ENCODE results near the gene D2HGDH. TPM values are rescaled to one million over a fixed set of nuclear protein-coding genes. Genes with fewer than 3 reads are reported as not detected.

The D2HGDH gene
- total RNA-seq = 10 to 100 TPM; 28.9 to 45.5 (median 43.4) TPM
- 9.5 TPM for total RNA-seq (2013)

DNA sequence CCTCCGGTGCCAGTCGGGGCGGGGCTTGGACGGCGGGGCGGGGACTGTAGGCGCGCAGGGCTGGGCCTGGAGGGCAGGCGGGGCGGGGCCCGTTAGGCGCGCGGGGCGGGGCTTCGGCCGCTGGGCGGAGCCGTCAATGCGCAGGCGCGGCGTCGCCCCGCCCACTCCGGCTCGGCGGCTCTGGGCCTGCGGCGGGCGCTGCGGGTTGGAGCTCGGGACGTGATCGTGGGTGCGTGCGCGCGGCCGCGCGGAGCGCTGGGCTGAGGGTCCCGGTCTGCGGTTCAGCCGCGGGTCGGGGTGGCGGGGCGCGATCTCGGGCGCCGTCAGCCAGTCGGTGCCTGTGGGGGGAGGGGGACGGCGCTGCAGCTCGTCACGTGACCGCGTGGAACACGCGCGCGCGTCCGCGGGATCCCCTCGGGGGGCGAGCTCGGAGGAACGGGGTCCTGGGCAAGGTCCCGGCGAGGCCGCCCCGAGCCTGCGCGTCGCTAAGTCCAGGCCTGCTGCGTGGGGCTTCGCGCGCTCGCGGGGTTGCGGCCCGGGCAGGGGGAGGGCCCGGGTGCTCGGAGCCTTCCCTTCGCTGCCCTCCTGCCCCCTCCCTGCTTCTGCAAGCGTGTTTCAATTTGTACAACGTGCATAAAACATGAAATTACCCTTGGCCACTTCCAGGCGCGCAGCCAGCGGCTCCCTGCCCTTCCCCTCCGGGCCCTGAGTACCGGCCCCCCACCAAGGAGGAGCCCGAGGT is at the start of gene D2HGDH:
D2HGDH (plus strand) TSS at position 164 of the 742 bp plus-strand sequence. CDS start 595 bp downstream, outside the sequence.
- Mint-ChIP-seq H3K4me3 (peak within 1 kb of the TSS; percentile 80), H3K9me3 (no peaks in the 10 kb centered on the region), H3K4me1 (peaks cover 20 to 30% of the 10 kb centered on the region in 2 donors), H3K27ac (peak within 1 kb of the TSS; percentile 31 to 65), H3K36me3 (no peaks in the 10 kb centered on the region), H3K27me3 (ENCODE audit: low read depth in 2 of 2) (no peaks in the 10 kb centered on the region)
- Histone ChIP-seq H3K27me3 (ENCODE audit: control insufficient read depth, insufficient read depth, low read length) (no peaks in the 10 kb centered on the region), H3K27ac (ENCODE audit: low read length) (peak within 1 kb of the TSS; percentile 73), H3K36me3 (ENCODE audit: control insufficient read depth, insufficient read depth, low read length) (no peaks in the 10 kb centered on the region), H3K9me3 (ENCODE audit: control insufficient read depth, insufficient read depth, low read length) (no peaks in the 10 kb centered on the region), H3K4me1 (ENCODE audit: control insufficient read depth, insufficient read depth, low read length) (peaks cover 34% of the 10 kb centered on the region), H3K4me3 (ENCODE audit: low read length) (peak within 1 kb of the TSS; percentile 80)
- under 1% methylated on average over 98 of the region's 98 CpGs for WGBS (ENCODE audit: insufficient coverage)
- peak; percentile 94 for DNase-seq
- TF ChIP-seq, protein P1, sequence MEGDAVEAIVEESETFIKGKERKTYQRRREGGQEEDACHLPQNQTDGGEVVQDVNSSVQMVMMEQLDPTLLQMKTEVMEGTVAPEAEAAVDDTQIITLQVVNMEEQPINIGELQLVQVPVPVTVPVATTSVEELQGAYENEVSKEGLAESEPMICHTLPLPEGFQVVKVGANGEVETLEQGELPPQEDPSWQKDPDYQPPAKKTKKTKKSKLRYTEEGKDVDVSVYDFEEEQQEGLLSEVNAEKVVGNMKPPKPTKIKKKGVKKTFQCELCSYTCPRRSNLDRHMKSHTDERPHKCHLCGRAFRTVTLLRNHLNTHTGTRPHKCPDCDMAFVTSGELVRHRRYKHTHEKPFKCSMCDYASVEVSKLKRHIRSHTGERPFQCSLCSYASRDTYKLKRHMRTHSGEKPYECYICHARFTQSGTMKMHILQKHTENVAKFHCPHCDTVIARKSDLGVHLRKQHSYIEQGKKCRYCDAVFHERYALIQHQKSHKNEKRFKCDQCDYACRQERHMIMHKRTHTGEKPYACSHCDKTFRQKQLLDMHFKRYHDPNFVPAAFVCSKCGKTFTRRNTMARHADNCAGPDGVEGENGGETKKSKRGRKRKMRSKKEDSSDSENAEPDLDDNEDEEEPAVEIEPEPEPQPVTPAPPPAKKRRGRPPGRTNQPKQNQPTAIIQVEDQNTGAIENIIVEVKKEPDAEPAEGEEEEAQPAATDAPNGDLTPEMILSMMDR (IDR thresholded peaks at IDR 0.05) = no peak
- intact Hi-C loops (cut with micrococcal nuclease) = loop anchor here (1.0 kb wide), 1 partner anchor 32 kb away; the partner anchor contains the start of gene ING5
- ATAC-seq = peak; percentile 93 to 98 (median 95)

DNA sequence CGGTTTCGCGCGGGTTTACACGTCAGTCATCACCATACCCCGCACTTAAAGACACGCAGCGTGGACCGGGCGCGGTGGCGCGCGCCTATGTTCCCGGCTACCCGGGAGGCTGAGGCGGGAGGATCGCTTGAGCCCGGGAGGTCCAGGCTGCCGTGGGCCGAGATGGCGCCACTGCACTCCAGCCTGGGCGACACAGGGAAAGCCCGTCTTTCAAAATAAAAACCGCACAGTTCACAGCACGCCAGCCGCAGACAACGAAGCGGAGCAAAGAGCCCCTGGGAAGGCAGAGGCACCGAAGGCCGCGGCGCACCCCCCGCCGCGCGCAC is 48.1 kb upstream of the D2HGDH start:
- Mint-ChIP-seq H3K4me1 (peaks cover 26 to 28% of the 10 kb centered on the region in 2 donors), H3K36me3 (no peaks in the 10 kb centered on the region), H3K4me3 (peak overlapping the region; percentile 94), H3K27me3 (ENCODE audit: low read depth in 2 of 2) (no peaks in the 10 kb centered on the region), H3K27ac (peak overlapping the region; percentile 87 to 88), H3K9me3 (no peaks in the 10 kb centered on the region)
- peaks cover 18% of the 10 kb centered on the region for H3K4me1 ChIP-seq (ENCODE audit: control insufficient read depth, insufficient read depth, low read length)
- H3K27me3 ChIP-seq (ENCODE audit: control insufficient read depth, insufficient read depth, low read length) = no peaks in the 10 kb centered on the region
- ATAC-seq (peak in 1 of 3 donors; percentile 1), DNase-seq (no peak)
- WGBS (ENCODE audit: insufficient coverage) = 0% methylated on average over 37 of the region's 37 CpGs
- no peaks in the 10 kb centered on the region for H3K9me3 ChIP-seq (ENCODE audit: control insufficient read depth, insufficient read depth, low read length)
- H3K27ac ChIP-seq (ENCODE audit: low read length) = peak overlapping the region; percentile 28
- TF ChIP-seq, protein P1 (IDR thresholded peaks at IDR 0.05) = no peak
- intact Hi-C loops (cut with micrococcal nuclease) = loop anchor here (1.0 to 10.0 kb wide), 4 partner anchors 16 to 371 kb away; partner anchors contain the start of genes HDLBP, ING5 and SEPTIN2
- peaks cover 8% of the 10 kb centered on the region for H3K36me3 ChIP-seq (ENCODE audit: control insufficient read depth, insufficient read depth, low read length)
- H3K4me3 ChIP-seq (ENCODE audit: low read length) = peak overlapping the region; percentile 67

DNA sequence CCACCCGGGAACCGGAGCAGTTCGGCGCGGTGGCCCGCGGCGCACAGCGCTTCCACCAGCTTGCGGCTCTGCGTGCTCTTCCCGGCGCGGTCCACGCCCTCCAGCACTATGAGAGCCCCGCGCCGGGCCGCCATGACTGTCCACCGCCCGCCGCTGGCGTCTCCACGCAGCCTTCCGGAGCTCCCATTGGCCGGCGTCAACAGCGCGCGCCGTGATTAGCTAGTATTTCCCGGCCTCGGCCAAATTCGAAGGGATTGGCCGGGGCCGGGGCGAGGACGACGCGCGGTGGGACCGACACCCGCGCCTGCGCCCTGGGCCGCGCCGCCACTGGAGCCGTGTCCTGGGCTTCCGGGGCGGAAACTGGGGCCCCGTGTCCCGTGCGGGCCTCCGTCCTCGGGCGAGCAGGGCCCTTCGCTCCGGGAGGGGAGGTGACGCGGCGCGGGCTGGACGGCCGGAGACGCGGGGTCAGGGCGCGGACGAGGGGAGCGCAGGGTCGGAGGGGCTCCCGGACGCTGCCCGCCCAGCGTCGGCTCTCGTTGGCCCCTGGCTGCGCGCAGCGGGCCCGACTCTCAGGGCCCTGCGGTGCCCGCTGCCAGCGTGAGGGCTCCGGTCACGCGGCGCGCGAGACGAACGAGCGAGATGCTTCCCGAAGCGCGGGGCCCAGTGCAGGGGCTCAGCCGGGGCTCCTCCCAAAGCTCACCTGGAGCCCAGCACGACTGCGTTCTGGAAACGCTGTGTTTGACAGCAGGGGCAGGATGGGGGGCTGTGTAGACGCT is 47.6 kb upstream of the D2HGDH start, which contains the start of gene DTYMK:
DTYMK (minus strand) TSS at position 166 of the 776 bp plus-strand sequence; CDS start at position 134, 32 bp downstream.
- Mint-ChIP-seq H3K27ac (peak within 1 kb of the TSS; percentile 87 to 88), H3K9me3 (no peaks in the 10 kb centered on the region), H3K36me3 (no peaks in the 10 kb centered on the region), H3K4me3 (peak within 1 kb of the TSS; percentile 94), H3K4me1 (peaks cover 26 to 28% of the 10 kb centered on the region in 2 donors), H3K27me3 (ENCODE audit: low read depth in 2 of 2) (no peaks in the 10 kb centered on the region)
- TF ChIP-seq, protein P1 (IDR thresholded peaks at IDR 0.05) = no peak
- H3K4me1 ChIP-seq (ENCODE audit: control insufficient read depth, insufficient read depth, low read length) = peaks cover 18% of the 10 kb centered on the region
- WGBS (ENCODE audit: insufficient coverage) = under 1% methylated on average over 102 of the region's 102 CpGs
- peak; percentile 93 to 98 (median 93) for ATAC-seq
- peak; percentile 96 to 97 for DNase-seq
- H3K4me3 ChIP-seq (ENCODE audit: low read length) = peak within 1 kb of the TSS; percentile 84
- intact Hi-C loops (cut with micrococcal nuclease) = loop anchor here (1.0 to 10.0 kb wide), 4 partner anchors 15 to 372 kb away; partner anchors contain the start of genes HDLBP, ING5 and SEPTIN2
- H3K27ac ChIP-seq (ENCODE audit: low read length) = peak within 1 kb of the TSS; percentile 55
- no peaks in the 10 kb centered on the region for H3K27me3 ChIP-seq (ENCODE audit: control insufficient read depth, insufficient read depth, low read length)
- H3K9me3 ChIP-seq (ENCODE audit: control insufficient read depth, insufficient read depth, low read length) = no peaks in the 10 kb centered on the region
- H3K36me3 ChIP-seq (ENCODE audit: control insufficient read depth, insufficient read depth, low read length) = peaks cover 10% of the 10 kb centered on the region

Measured in natural killer cell (primary cell).